Measurements from ENCODE around the gene LDLRAP1. TPM values are rescaled to one million over a fixed set of nuclear protein-coding genes. Genes with fewer than 3 reads are reported as not detected.

LDLRAP1 gene
- total RNA-seq, 2 experiments from 2014 or later, result 11.9 to 14.8 TPM

DNA sequence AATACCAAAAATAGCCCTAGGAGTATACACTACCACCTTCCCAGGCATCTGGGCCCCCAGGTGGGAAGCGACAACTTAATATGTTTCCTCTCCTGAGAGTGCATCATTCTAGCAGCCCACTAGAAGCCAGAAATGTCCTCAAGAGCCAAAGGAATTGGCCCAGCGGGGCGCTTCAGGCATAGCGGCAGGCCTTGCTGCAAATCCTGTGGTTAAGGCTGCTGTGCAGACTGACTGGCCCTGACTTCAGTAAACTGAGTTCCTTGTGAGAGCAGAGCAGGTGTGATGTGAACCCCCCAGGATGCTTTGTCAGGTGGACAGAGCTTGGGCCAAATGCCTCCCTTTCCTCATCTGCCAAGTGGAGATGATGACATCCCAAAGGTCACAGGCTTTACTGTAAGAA, 29.7 kb upstream of the LDLRAP1 start:
- Mint-ChIP-seq H3K9me3 (no peaks in the 10 kb centered on the region), H3K27ac (no peak overlapping the region), H3K4me1 (ENCODE audit: low read depth) (no peaks in the 10 kb centered on the region), H3K36me3 (no peaks in the 10 kb centered on the region), H3K4me3 (no peak overlapping the region), H3K27me3 (no peaks in the 10 kb centered on the region)
- no peak for DNase-seq
- ChIA-PET CTCF (no interaction called here), POLR2A (no interaction called here)
- intact Hi-C loops (cut with micrococcal nuclease), result no loop called here

DNA sequence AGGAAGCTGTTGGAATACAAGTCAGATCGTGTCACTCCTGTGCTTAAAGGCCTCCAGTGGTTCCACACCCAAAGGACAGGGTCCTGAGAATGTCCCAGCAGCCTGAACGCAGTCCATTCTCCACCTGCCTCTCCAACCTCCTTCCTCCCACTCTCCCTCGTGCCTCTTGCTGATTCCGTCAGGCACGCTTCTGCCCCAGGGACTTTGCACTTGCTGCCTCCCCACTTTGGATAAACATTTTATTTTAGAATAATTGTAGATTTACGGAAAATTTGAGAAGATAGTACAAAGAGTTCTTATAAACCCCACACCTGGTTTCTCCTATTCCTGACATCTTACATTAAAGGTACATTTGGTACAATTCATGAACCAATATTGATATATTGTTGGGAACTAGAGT, 28.4 kb upstream of the LDLRAP1 start:
- Mint-ChIP-seq H3K36me3 (no peaks in the 10 kb centered on the region), H3K27me3 (no peaks in the 10 kb centered on the region), H3K9me3 (no peaks in the 10 kb centered on the region), H3K4me1 (ENCODE audit: low read depth) (no peaks in the 10 kb centered on the region), H3K27ac (no peak overlapping the region), H3K4me3 (no peak overlapping the region)
- CTCF ChIA-PET, result interaction anchor here (1.2 kb wide), 1 partner anchor 13 kb away, joined by 3 read pairs; no protein-coding TSS in a partner anchor
- DNase-seq, result no peak
- intact Hi-C loops (cut with micrococcal nuclease), result no loop called here
- POLR2A ChIA-PET, result no interaction called here

DNA sequence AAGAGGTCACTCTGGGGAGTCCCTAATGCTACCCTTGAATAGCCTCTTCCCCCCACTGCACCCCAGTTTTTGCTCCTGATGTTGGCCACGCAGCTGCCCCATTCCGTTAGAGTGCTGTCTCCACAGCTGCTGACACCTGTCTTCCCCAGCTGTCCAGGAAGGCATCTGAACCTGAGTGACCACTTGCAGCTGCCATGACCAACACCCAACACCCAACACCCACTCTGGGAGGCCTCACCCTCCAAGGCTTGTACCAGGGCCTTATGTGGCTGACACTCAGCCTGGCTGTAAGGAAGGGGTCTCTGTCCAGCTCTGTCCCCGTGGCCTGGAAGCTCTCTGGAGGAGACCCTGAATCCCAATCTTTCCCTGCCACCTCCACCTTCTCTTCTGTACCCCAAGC, 26.7 kb upstream of the LDLRAP1 start:
- ChIA-PET POLR2A (no interaction called here), CTCF (no interaction called here)
- no peaks in the 10 kb centered on the region for H3K27me3 Mint-ChIP-seq
- no peak overlapping the region for H3K27ac Mint-ChIP-seq
- peaks cover 5% of the 10 kb centered on the region for H3K4me1 Mint-ChIP-seq (ENCODE audit: low read depth)
- no peak for DNase-seq
- intact Hi-C loops (cut with micrococcal nuclease), result no loop called here
- H3K4me3 Mint-ChIP-seq, result no peak overlapping the region
- H3K36me3 Mint-ChIP-seq, result no peaks in the 10 kb centered on the region
- H3K9me3 Mint-ChIP-seq, result no peaks in the 10 kb centered on the region

DNA sequence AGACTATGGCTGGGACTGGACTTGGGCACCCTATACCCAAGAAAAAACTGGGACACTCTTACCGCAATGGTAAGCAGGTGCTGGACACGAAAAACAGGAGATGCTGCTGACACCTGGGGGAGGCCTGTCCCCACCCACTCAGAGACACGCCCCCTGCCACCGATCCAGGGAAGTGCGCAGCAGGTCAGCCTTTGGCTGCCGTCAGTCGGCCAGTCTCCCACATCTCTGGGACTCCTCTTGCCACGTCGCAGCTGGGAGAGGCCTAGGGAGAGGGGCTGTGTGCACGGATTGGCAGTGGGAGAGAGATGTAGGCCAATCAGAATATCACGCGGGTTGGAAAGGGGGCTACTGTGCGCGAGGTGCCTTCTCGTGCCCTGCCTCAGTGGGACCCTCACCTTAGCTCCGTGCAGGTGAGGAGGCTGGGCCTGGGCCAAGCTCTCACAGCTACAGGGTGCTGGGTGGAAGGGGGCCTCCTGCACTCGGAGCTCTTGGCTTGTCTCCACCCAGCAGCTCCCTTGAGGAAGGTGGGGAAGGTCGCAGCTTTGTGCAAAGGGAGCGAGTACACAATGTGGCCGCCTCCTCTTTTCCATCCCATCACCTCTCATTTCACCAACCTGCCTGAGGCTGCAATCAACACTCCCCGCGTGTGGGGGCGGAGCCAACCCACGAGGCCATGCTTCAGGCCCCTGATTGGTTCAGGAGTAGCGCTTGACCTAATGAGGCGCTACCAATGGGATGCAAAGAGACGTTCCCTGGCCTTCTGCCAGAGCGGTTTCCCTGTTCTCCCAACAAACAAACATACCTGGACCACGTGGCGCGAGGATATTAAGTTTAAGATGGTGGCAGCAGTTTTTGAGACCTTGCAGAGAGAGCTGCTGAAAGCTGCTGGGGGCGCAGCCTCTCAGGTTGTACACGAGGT, 25.7 kb upstream of the LDLRAP1 start:
- H3K9me3 Mint-ChIP-seq, result no peaks in the 10 kb centered on the region
- H3K36me3 Mint-ChIP-seq, result no peaks in the 10 kb centered on the region
- POLR2A ChIA-PET, result no interaction called here
- peaks cover 5% of the 10 kb centered on the region for H3K4me1 Mint-ChIP-seq (ENCODE audit: low read depth)
- intact Hi-C loops (cut with micrococcal nuclease), result no loop called here
- peak overlapping the region; percentile 18 for H3K27ac Mint-ChIP-seq
- DNase-seq, result no peak
- H3K27me3 Mint-ChIP-seq, result no peaks in the 10 kb centered on the region
- no peak overlapping the region for H3K4me3 Mint-ChIP-seq
- CTCF ChIA-PET, result interaction anchor here (4.5 kb wide), 1 partner anchor 14 kb away, joined by 52 read pairs; no protein-coding TSS in a partner anchor

DNA sequence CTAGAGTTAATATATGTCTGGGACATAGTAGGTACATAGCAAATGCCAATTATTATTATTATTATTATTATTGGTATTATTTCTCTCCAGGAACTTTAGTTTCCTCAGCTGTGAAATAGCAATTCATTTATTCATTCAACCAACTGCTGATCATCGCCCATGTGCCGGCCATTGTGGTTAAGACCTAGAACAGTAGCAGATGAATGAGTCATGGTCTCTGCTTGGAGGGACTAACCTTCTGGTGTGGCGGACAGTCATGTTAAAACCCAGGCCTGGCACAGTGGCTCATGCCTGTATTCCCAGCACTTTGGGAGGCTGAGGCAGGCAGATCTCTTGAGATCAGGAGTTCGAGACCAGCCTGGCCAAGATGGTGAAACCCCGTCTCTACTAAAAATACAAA, 23.8 kb upstream of the LDLRAP1 start:
- no peaks in the 10 kb centered on the region for H3K27me3 Mint-ChIP-seq

DNA sequence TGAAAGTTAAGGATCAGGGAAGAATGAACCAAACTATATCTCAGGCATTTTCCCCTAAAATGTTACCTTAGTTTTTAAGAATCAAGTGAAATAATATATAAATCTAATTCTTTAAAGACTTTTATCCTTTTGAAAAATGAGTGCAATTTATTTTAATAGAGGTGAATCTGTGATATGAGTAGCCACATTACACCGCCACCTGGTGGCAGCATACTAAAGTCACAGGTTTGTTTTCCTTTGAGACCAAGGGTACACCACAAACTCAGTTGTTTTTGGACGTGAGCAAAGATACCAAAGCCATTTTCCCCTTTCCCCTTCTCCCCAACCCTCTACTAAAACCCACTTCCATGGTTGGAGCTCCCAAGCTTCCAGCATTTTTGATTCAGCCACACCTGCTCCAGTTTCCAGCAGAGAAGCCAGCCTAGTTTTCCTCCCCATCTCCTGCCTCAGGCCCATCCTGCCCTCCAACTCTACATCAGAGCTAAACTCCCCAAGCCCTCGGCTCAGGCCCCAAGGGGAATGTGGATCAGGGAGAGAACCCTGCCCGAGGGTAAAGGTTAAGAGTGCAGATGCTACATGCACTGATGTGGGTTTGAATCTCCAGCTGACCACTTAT, 22.9 kb upstream of the LDLRAP1 start:
- Mint-ChIP-seq H3K9me3 (peaks cover 4% of the 10 kb centered on the region), H3K4me1 (ENCODE audit: low read depth) (peaks cover 5% of the 10 kb centered on the region), H3K27me3 (no peaks in the 10 kb centered on the region), H3K36me3 (no peaks in the 10 kb centered on the region), H3K4me3 (no peak overlapping the region), H3K27ac (peak overlapping the region; percentile 47)
- ChIA-PET CTCF (interaction anchor here (0.6 to 4.5 kb wide), 30 partner anchors 16 to 1828 kb away, joined by 3 to 52 read pairs (median 4); partner anchors contain the start of genes LDLRAP1 and RSRP1), POLR2A (interaction anchor here (0.6 to 0.9 kb wide), 2 partner anchors 88 to 393 kb away, joined by 3 read pairs; no protein-coding TSS in a partner anchor)
- intact Hi-C loops (cut with micrococcal nuclease), result loop anchor here (10.0 kb wide), 1 partner anchor 116 kb away; no protein-coding TSS in a partner anchor
- DNase-seq, result peak; percentile 77

More for the DNA sequence above, 23.8 kb upstream of the LDLRAP1 start:
- POLR2A ChIA-PET, result no interaction called here
- H3K4me1 Mint-ChIP-seq (ENCODE audit: low read depth), result peaks cover 5% of the 10 kb centered on the region
- no peaks in the 10 kb centered on the region for H3K9me3 Mint-ChIP-seq
- H3K4me3 Mint-ChIP-seq, result no peak overlapping the region
- no peaks in the 10 kb centered on the region for H3K36me3 Mint-ChIP-seq
- intact Hi-C loops (cut with micrococcal nuclease), result loop anchor here (10.0 kb wide), 1 partner anchor 115 kb away; no protein-coding TSS in a partner anchor
- DNase-seq, result no peak
- CTCF ChIA-PET, result interaction anchor here (0.6 to 4.5 kb wide), 18 partner anchors 15 to 305 kb away, joined by 3 to 52 read pairs (median 4); no protein-coding TSS in a partner anchor
- H3K27ac Mint-ChIP-seq, result no peak overlapping the region

DNA sequence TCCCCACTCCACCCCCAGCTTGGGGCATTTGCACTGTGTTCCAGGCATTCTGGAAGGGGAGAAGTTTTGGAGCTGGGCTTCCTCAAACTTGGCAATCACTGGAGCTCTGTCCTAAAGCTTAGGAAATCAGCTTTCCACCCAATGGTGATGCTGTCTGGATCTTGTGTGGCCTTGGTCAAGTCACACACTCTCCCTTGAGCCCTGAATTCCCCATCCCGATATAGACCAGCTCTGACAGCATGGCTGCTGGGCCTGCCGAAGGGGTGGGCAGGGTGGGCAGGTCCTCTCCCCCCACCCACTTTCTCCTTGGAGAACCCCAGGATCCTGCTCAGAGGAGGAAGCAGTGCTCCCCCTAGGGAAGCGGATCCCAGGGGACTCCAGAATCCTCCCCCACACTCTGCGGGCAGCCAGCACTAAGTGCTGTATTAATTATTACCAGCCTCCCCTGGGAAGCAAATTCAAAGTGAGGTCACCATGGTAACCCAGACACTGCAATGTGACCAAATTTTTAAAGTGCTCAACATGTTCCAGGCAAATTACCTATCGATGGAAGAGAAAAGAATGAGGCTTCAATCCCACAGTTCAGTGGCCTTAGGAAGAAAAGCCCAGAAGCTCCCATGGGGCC, 21.3 kb upstream of the LDLRAP1 start:
- Mint-ChIP-seq H3K36me3 (no peaks in the 10 kb centered on the region), H3K9me3 (peaks cover 4% of the 10 kb centered on the region), H3K4me3 (no peak overlapping the region), H3K4me1 (ENCODE audit: low read depth) (peaks cover 5% of the 10 kb centered on the region), H3K27me3 (no peaks in the 10 kb centered on the region), H3K27ac (no peak overlapping the region)
- ChIA-PET CTCF (interaction anchor here (1.0 to 4.5 kb wide), 5 partner anchors 16 to 288 kb away, joined by 3 to 52 read pairs (median 8); partner anchors contain the start of gene LDLRAP1), POLR2A (no interaction called here)
- intact Hi-C loops (cut with micrococcal nuclease), result loop anchor here (10.0 kb wide), 1 partner anchor 117 kb away; no protein-coding TSS in a partner anchor
- DNase-seq, result no peak

DNA sequence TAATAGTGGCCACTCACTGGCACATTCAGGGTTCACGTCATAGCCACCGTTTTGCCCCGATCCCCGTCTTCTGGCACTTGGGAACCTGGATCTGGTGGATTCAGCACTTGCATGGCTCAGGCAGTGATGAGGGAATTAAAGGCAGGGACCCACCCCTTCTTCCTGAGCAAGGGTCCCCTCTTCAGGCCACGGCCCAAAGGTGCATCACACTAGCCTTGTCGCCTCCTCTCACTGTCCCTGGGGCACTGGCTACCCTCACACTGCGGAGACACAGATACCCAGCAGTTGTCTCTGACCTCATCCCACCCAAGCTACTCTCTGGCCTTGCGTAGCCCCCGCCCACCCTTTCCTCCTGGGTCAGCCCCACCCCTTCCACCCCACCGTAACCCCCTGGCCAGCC, 19.9 kb upstream of the LDLRAP1 start:
- intact Hi-C loops (cut with micrococcal nuclease), result loop anchor here (10.0 kb wide), 1 partner anchor 119 kb away; no protein-coding TSS in a partner anchor
- H3K4me1 Mint-ChIP-seq (ENCODE audit: low read depth), result peaks cover 5% of the 10 kb centered on the region
- no peaks in the 10 kb centered on the region for H3K36me3 Mint-ChIP-seq
- H3K9me3 Mint-ChIP-seq, result peaks cover 4% of the 10 kb centered on the region
- H3K27me3 Mint-ChIP-seq, result no peaks in the 10 kb centered on the region
- peak; percentile 31 for DNase-seq
- CTCF ChIA-PET, result no interaction called here
- no peak overlapping the region for H3K4me3 Mint-ChIP-seq
- POLR2A ChIA-PET, result no interaction called here
- H3K27ac Mint-ChIP-seq, result no peak overlapping the region

DNA sequence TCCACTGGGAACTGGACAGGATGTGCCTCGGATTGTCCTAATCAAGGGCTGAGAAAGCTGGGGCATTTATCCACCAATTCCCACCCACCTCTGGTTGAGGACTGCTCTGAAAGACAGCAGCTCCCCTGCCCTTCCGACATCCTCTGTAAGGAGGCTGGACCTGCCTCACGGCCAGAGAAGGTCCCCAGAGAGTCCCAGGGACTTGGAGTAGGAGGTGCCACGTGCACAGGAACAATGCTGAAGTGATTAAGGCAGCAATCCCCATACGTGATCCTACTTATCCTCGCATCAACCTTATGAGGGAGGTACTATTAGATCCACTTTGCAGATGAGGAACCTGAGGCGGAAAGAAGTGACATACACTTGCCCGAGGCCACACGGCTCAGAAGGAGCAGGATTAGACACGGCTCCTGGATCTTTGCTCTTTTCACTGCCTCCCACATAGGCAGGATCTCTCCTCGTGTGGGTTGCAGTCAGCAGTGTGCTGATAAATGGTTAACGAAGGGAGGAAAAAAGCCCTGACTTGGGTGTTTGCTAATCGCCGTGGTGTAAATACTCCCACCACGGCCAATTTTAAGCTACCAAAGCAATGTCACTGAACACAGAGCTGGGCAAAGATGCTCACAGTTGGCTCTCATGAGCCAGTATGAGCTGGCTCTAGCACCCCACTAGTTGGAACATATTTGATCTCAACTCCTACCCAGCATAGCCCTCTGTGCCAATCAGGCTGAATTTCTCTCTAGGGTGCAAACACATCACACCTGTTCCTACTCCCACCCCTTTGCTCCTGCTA, 18.6 kb upstream of the LDLRAP1 start:
- no peak for DNase-seq
- Mint-ChIP-seq H3K27me3 (no peaks in the 10 kb centered on the region), H3K4me3 (no peak overlapping the region), H3K9me3 (peaks cover 4% of the 10 kb centered on the region), H3K4me1 (ENCODE audit: low read depth) (peaks cover 5% of the 10 kb centered on the region), H3K27ac (no peak overlapping the region), H3K36me3 (no peaks in the 10 kb centered on the region)
- POLR2A ChIA-PET, result no interaction called here
- CTCF ChIA-PET, result no interaction called here
- intact Hi-C loops (cut with micrococcal nuclease), result loop anchor here (10.0 kb wide), 1 partner anchor 120 kb away; no protein-coding TSS in a partner anchor

DNA sequence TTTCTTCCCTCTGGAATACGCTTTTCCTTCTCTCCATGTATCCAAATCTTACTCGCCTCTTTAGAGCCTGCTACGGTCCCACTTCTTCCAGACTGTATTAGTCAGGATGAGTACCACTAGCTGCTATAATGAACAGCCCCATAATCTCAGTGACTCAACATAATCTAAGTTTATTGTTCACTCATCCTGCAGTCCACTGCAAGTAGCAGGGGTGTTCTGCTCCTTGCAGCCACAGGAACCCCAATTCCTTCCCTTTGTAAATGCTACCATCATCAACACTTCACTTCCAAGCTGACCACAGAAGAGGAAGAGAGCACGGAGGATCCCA, 18.1 kb upstream of the LDLRAP1 start:
- POLR2A ChIA-PET, result no interaction called here
- CTCF ChIA-PET, result no interaction called here
- no peaks in the 10 kb centered on the region for H3K36me3 Mint-ChIP-seq
- intact Hi-C loops (cut with micrococcal nuclease), result loop anchor here (10.0 kb wide), 1 partner anchor 121 kb away; no protein-coding TSS in a partner anchor
- no peak overlapping the region for H3K4me3 Mint-ChIP-seq
- no peaks in the 10 kb centered on the region for H3K27me3 Mint-ChIP-seq
- H3K27ac Mint-ChIP-seq, result no peak overlapping the region
- peaks cover 5% of the 10 kb centered on the region for H3K4me1 Mint-ChIP-seq (ENCODE audit: low read depth)
- peaks cover 4% of the 10 kb centered on the region for H3K9me3 Mint-ChIP-seq
- no peak for DNase-seq

DNA sequence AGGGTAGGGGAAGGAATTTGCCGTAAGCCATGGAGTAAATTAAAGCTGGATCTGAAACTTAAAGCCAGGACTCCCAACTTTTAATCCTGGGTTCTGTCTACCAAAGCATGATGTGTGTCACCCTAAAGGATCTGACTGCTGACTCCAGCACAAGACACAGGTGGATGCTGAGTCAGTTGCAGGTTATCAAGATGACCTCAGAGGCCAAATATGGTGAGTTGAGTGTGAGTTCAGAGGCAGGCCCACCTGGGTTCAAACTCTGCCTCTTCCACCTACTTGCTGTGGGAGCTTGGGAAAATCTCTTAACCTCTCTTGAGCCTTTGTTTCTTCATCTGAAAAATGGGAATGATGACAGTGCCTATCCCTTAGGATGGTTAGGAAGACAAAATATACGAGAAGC, 16.7 kb upstream of the LDLRAP1 start:
- ChIA-PET POLR2A (no interaction called here), CTCF (interaction anchor here (0.7 kb wide), 1 partner anchor 92 kb away, joined by 3 read pairs; no protein-coding TSS in a partner anchor)
- DNase-seq, result no peak
- Mint-ChIP-seq H3K9me3 (peaks cover 4% of the 10 kb centered on the region), H3K4me3 (peak overlapping the region; percentile 6), H3K4me1 (ENCODE audit: low read depth) (no peaks in the 10 kb centered on the region), H3K27me3 (no peaks in the 10 kb centered on the region), H3K27ac (no peak overlapping the region), H3K36me3 (no peaks in the 10 kb centered on the region)
- intact Hi-C loops (cut with micrococcal nuclease), result loop anchor here (10.0 kb wide), 1 partner anchor 122 kb away; no protein-coding TSS in a partner anchor

Measured in activated CD4-positive, alpha-beta memory T cell treated with anti-CD3 and anti-CD28 coated beads for 36 hours (primary cell).